GM12892 (cell line): Measurements from ENCODE around the gene MOCOS.
"Not testable (repeated sequence)": the region's sequence is repeated elsewhere in the genome, so short reads cannot be mapped to it uniquely, and the experiment has no call there.

Source experiments
- DNase-seq: peaks from one replicate; pipeline ENCODE4 v3.0.0; 2011; ENCODE audit not compliant: insufficient read length
- FAIRE-seq: peaks from 2 replicates; lab custom pipeline; 2011; peaks lifted over from hg19 to GRCh38; lab: Jason Lieb, UNC
- POLR2A ChIP-seq: IDR thresholded peaks from 2 replicates; pipeline ENCODE4 v1.6.1; 2011; ENCODE audit warnings: low read depth, low read length, control low read depth
- POLR2AphosphoS5 ChIP-seq: IDR thresholded peaks from 2 replicates; pipeline ENCODE4 v1.6.1; 2011; ENCODE audit warnings: low read depth, low read length, control low read depth
- TAF1 ChIP-seq: IDR thresholded peaks from 2 replicates; pipeline ENCODE4 v1.6.1; 2011; ENCODE audit warnings: low read depth, mild to moderate bottlenecking, control low read depth, low read length, borderline replicate concordance

Gene MOCOS

DNA sequence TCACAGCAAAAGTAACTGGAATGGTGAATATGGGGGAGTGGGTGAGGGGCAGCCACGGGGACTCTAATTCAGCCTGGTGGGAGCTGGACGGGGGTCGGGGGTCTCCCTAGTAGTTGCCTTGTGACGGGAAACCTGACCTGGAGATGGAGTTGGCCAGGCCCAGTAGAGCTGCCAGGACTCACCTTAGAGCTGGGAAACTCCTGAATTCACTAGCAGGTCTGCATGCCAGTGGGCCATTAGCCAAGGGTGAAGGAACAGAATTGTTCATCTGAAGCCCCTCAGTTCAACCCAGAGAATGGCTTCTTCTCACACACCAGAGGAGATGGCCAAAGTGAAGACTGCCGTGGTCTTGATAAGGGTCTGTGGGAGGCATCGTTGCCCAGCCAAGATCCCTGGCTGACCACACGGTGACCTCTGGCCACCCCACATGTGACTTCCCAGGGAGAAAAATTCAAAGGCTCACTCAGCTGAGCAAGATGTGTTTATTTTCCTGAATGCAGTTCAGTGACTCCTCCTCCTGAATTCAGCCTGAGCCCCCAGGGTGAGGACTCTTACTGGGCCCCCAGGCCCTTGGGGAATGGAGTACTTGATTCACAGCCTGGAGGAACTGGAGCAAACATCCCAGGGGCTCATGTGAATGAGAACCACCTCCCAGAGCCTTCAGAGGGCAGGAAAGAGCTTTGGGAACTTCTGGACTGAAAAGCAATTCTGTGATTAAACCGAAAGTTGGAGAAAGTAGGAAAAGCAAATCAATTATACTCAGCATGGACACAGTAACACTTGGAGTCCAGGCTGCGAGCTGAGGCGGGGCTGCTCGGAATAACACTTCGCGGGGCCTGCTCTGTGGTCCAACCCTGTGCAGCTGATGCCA, 25.2 kb downstream of the MOCOS start:
- DNase-seq (no peak), FAIRE-seq (no peak)
- no peak for TF ChIP-seq POLR2A
- no peak for TF ChIP-seq TAF1

- no peak for FAIRE-seq
- TF ChIP-seq POLR2A, result no peak
- TF ChIP-seq TAF1, result no peak
- TF ChIP-seq POLR2AphosphoS5, result no peak
- DNase-seq, result no peak
These were observed 27.5 kb downstream of the MOCOS start for GRCh38 chr18:36214811-36215210.

GRCh38 chr18:36215577-36215976, 28.3 kb downstream of the MOCOS start:
- no peak for DNase-seq
- FAIRE-seq, result no peak
- TF ChIP-seq POLR2A, result no peak
- TF ChIP-seq TAF1, result no peak
- TF ChIP-seq POLR2AphosphoS5, result no peak

DNA sequence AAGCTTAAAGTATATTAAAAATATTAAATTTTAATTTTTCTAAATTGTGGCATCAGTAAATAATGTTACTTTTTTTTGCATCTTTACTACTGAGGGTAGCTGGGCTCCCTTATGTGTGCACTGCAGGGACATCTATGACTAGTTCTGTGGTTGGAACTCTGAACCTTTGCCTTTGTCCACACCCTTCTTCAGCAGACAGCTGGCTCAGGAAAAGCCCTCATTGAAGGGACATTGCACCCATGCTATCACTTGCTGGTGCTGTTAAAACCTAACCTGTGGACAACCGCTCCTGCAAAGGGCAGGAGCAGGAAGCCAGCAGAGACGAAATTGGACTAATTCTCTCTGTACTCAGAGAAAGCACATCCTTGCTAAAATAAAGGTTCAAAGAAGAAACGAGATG, 30.1 kb downstream of the MOCOS start:
- DNase-seq (no peak), FAIRE-seq (no peak)
- TF ChIP-seq POLR2A, result no peak
- no peak for TF ChIP-seq TAF1
- no peak for TF ChIP-seq POLR2AphosphoS5

GRCh38 chr18:36229188-36229587, 41.9 kb downstream of the MOCOS start:
- TF ChIP-seq POLR2AphosphoS5 (no peak), POLR2A (no peak), TAF1 (no peak)

GRCh38 chr18:36240510-36240909, 53.2 kb downstream of the MOCOS start:
- not testable (repeated sequence) for FAIRE-seq, DNase-seq

More at GRCh38 chr18:36229188-36229587, 41.9 kb downstream of the MOCOS start:
- FAIRE-seq (no peak), DNase-seq (no peak)

DNA sequence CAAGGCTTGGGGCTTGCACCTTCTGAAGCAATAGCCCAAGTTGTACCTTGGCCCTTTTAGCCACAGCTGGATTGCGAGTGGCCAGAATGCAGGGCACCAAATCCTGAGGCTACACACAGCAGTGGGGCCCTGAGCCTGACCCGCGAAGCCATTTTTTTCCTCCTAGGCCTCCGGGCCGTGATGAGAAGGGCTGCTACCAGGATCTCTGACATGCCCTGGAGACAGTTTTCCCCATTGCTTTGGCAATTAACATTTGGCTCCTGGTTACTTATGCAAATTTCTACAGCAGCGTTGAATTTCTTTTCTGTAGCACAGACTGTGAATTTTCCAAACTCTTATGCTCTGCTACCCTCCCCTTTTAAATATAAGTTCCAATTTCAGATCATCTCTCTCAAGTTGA, 54.5 kb downstream of the MOCOS start:
- FAIRE-seq (no peak), DNase-seq (no peak)
- no peak for TF ChIP-seq POLR2AphosphoS5

DNA sequence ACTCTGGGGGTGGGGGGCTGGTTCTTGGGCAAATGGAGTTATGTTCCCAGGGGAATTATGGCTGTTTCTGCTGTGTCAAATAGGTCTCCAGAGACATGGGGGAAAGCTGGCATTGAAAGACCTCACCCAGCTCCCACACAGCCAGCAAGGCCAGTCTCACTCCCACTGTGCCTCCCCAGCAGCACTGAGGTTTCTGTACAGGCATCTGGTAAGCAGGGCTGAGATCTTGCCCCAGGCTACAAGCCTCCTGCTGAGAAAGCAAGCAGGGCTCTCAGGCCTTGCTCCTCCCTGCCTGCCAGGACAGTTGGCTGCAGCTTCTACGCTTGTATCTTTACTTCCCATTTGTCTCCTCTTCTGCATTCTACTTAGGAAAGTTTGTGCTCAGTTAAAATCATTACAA, 59.7 kb downstream of the MOCOS start:
- DNase-seq, result no peak
- FAIRE-seq, result no peak
- TF ChIP-seq POLR2AphosphoS5, result no peak
- TF ChIP-seq POLR2A, result no peak
- no peak for TF ChIP-seq TAF1

GRCh38 chr18:36249392-36249791, 62.1 kb downstream of the MOCOS start:
- TF ChIP-seq TAF1 (no peak), POLR2A (no peak), POLR2AphosphoS5 (no peak)

DNA sequence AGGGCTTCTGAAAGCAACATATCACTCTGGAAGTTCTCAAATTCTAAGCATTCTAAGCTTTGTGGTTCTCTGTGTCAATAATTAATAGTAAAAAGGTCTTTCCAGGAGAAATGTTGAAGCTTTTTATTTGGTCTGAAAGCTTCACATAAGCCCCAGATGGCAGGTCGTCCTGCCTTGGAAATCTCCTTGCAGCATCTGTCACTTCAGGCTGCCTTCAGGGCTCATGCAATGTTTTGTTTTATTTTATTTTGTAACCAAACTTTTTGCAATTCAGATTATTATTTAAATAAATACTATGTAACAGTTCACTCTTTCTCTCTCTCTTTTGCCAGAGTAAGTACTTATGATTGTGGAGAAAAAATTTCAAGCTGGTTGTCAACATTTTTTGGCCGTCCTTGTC, 63.5 kb downstream of the MOCOS start:
- TF ChIP-seq POLR2AphosphoS5 (no peak), TAF1 (no peak), POLR2A (no peak)
- no peak for DNase-seq
- FAIRE-seq, result no peak

More at GRCh38 chr18:36249392-36249791, 62.1 kb downstream of the MOCOS start:
- FAIRE-seq, result no peak
- DNase-seq, result no peak

GRCh38 chr18:36255072-36255698, 67.9 kb downstream of the MOCOS start:
- no peak for FAIRE-seq
- TF ChIP-seq POLR2AphosphoS5, result no peak
- no peak for TF ChIP-seq TAF1
- no peak for TF ChIP-seq POLR2A
- no peak for DNase-seq

DNA sequence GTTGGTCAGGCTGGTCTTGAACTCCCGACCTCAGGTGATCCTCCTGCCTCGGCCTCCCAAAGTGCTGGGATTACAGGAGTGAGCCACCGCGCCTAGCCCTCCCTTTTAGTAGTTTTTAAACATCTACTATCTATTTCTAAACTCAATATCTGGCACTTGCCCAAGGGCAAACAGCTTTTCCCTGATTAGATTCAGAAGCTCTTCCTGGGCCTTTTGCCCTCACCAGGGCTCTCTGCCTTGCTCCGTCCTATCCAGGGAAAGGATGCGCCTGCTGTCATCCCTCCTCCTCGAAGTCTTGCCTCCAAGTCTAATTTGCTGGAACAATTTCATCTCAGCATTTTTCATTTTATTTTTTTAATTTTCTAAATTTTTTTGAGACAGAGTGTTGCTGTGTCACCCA, 68.8 kb downstream of the MOCOS start:
- DNase-seq, result no peak
- FAIRE-seq, result no peak
- no peak for TF ChIP-seq POLR2A
- no peak for TF ChIP-seq TAF1
- TF ChIP-seq POLR2AphosphoS5, result no peak

- no peak for FAIRE-seq
- TF ChIP-seq POLR2AphosphoS5 (no peak), TAF1 (no peak), POLR2A (no peak)
- no peak for DNase-seq
These were observed 75.7 kb downstream of the MOCOS start for GRCh38 chr18:36262971-36263370.
